CD4-positive, alpha-beta memory T cell (primary cell): ENCODE data around the gene DDX6. TPM values are rescaled to one million over a fixed set of nuclear protein-coding genes. Genes with fewer than 3 reads are reported as not detected.

Source experiments
- CTCF ChIA-PET: fragments of 350-600 bp; sonication (Branson Sonifier 250); formaldehyde crosslinking; loops from one replicate; lab custom pipeline; 2021; ENCODE audit warnings: inconsistent platforms; ENCODE audit not compliant: partially characterized antibody; lab: Charles Lee
- POLR2A ChIA-PET: fragments of 350-600 bp; sonication (Branson Sonifier 250); formaldehyde crosslinking; loops from one replicate; lab custom pipeline; 2021; ENCODE audit not compliant: partially characterized antibody; lab: Charles Lee
- DNase-seq, 5 donors: peaks; one replicate each; pipeline versions ENCODE4 v3.0.0 to v3.0.0-alpha.2; 2020 to 2022; ENCODE audit warnings: mixed read lengths in 1 of 5
- H3K27ac ChIP-seq: one replicate; pipeline ENCODE4 v1.7.0; 2013; ENCODE audit warnings: low read depth, low read length
- H3K27me3 ChIP-seq: 2 replicates; pipeline ENCODE4 v1.7.0; 2013; ENCODE audit warnings: mild to moderate bottlenecking, low read length, moderate library complexity; ENCODE audit not compliant: insufficient read depth
- H3K36me3 ChIP-seq: 2 replicates; pipeline ENCODE4 v1.7.0; 2013; ENCODE audit warnings: mild to moderate bottlenecking, low read length, moderate library complexity; ENCODE audit not compliant: insufficient read depth
- H3K4me1 ChIP-seq: 2 replicates; pipeline ENCODE4 v1.7.0; 2013; ENCODE audit warnings: mild to moderate bottlenecking, low read length, moderate library complexity; ENCODE audit not compliant: insufficient read depth
- H3K4me3 ChIP-seq, 2 donors: one replicate each; pipeline ENCODE4 v1.7.0; 2013; ENCODE audit warnings: low read length in 2 of 2, mild to moderate bottlenecking in 1 of 2
- H3K9me3 ChIP-seq, 2 donors: one replicate each; pipeline ENCODE4 v1.7.0; 2013; ENCODE audit warnings: low read length in 2 of 2, control low read depth in 1 of 2; ENCODE audit not compliant: control insufficient read depth in 1 of 2
- H3K27ac Mint-ChIP-seq, 7 donors: one replicate each; pipeline ENCODE4 v1.8.0; 2020 to 2021; ENCODE audit warnings: mixed read lengths in 7 of 7, mild to moderate bottlenecking in 6 of 7, inconsistent platforms in 3 of 7, moderate library complexity in 3 of 7
- H3K27me3 Mint-ChIP-seq, 2 donors: one replicate each; pipeline ENCODE4 v1.8.0; 2020 to 2021; ENCODE audit warnings: mixed read lengths in 2 of 2
- H3K36me3 Mint-ChIP-seq, 2 donors: one replicate each; pipeline ENCODE4 v1.8.0; 2020 to 2021; ENCODE audit warnings: mixed read lengths in 2 of 2, inconsistent platforms in 1 of 2, mild to moderate bottlenecking in 1 of 2
- H3K4me1 Mint-ChIP-seq, 4 donors: one replicate each; pipeline ENCODE4 v1.8.0; 2020 to 2021; ENCODE audit warnings: mixed read lengths in 4 of 4, mild to moderate bottlenecking in 1 of 4
- H3K4me3 Mint-ChIP-seq, 8 donors: one replicate each; pipeline ENCODE4 v1.8.0; 2020 to 2021; ENCODE audit warnings: mixed read lengths in 8 of 8, mild to moderate bottlenecking in 7 of 8, moderate library complexity in 6 of 8, inconsistent platforms in 3 of 8
- H3K9me3 Mint-ChIP-seq, 8 donors: one replicate each; pipeline ENCODE4 v1.8.0; 2020 to 2021; ENCODE audit warnings: mixed read lengths in 8 of 8, mild to moderate bottlenecking in 5 of 8, inconsistent platforms in 3 of 8, moderate library complexity in 1 of 8
- intact Hi-C: fragments of 100-400 bp; cut with micrococcal nuclease; formaldehyde crosslinking; loops from one replicate; pipeline ENCODE4 v1.15.1; 2023
- polyA plus RNA-seq, 2 donors: library from polyadenylated mRNA; unstranded; fragments of 300-500 nt; fragmentation: Illumina TruSeq; gene quantifications; one replicate each; pipeline ENCODE4 v1.2.3, GENCODE V29; 2021
- total RNA-seq, 2 experiments: library from RNA; stranded (reverse); gene quantifications; one replicate each; pipeline ENCODE4 v1.2.3, GENCODE V29; 2021

The DDX6 gene
- total and polyA plus RNA-seq, 4 experiments from 2014 or later: 74.6 to 304 (median 195) TPM

DNA sequence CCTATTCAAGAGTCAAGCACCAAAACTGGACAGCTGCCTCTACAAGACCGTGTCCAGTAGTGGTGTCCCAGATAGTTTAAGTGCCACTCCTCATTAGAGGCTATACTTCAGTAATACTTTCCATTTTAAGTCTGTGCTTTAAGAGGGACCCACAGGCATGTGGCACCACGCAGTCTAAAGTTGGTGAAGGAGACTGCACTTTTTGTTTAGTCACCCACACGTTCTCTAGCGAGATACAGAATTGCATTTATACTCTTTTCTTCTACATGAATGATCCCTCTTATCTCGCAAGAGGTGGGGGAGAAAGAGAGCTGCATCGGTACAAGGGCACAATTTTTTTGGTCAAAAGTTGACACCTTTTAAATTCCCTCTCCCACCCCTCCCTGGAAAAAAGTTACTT is 41.5 kb downstream of the DDX6 start:
- peak overlapping the region in 2 of 7 donors; percentile 30 to 48 for H3K27ac Mint-ChIP-seq
- H3K36me3 Mint-ChIP-seq: peaks cover 36 to 51% of the 10 kb centered on the region in 2 donors
- H3K9me3 Mint-ChIP-seq: peaks cover 0 to 3% (median 0%) of the 10 kb centered on the region in 8 donors
- peaks cover 6% of the 10 kb centered on the region for H3K4me1 ChIP-seq
- POLR2A ChIA-PET: interaction anchor here (0.8 to 1.7 kb wide), 2 partner anchors 42 to 49 kb away, joined by 3 to 5 read pairs; partner anchors contain the start of gene DDX6
- peaks cover 7 to 8% (median 7%) of the 10 kb centered on the region in 4 donors for H3K4me1 Mint-ChIP-seq
- intact Hi-C loops: no loop called here
- peaks cover 46% of the 10 kb centered on the region for H3K36me3 ChIP-seq
- H3K27me3 ChIP-seq: no peaks in the 10 kb centered on the region
- no peak overlapping the region for H3K27ac ChIP-seq
- no peak overlapping the region for H3K4me3 ChIP-seq
- no peak for DNase-seq
- H3K27me3 Mint-ChIP-seq: no peaks in the 10 kb centered on the region
- no peaks in the 10 kb centered on the region for H3K9me3 ChIP-seq
- H3K4me3 Mint-ChIP-seq: no peak overlapping the region
- CTCF ChIA-PET: interaction anchor here (1.3 to 3.1 kb wide), 2 partner anchors 13 to 60 kb away, joined by 3 to 21 read pairs; no protein-coding TSS in a partner anchor

DNA sequence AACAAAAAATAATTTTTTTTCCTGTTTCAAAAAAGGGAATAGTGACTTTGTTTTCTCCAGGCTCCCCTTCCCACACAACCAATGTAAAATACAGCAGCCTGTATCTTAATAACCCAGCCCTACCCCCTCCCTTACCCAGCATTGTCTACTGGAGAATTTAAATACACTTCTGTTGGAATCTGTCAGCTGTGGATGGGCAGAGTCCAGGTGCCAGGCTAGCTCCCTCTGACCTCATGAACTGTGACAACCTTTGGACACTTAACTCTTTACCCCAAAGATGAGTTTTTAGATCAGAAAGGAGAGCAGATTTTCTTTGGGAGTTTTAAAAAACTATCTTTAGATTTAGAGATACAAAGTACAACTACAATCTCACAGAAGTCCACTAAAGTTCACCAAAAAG is 42.9 kb downstream of the DDX6 start:
- Histone ChIP-seq H3K36me3 (peaks cover 35% of the 10 kb centered on the region), H3K27me3 (no peaks in the 10 kb centered on the region), H3K4me3 (no peak overlapping the region), H3K9me3 (no peaks in the 10 kb centered on the region), H3K27ac (no peak overlapping the region), H3K4me1 (peaks cover 6% of the 10 kb centered on the region)
- Mint-ChIP-seq H3K27ac (peak overlapping the region in 4 of 7 donors; percentile 37 to 72 (median 46)), H3K36me3 (peaks cover 27 to 42% of the 10 kb centered on the region in 2 donors), H3K4me3 (no peak overlapping the region), H3K9me3 (peaks cover 0 to 3% (median 0%) of the 10 kb centered on the region in 8 donors), H3K27me3 (no peaks in the 10 kb centered on the region), H3K4me1 (peaks cover 7 to 10% (median 7%) of the 10 kb centered on the region in 4 donors)
- no peak for DNase-seq
- POLR2A ChIA-PET: interaction anchor here (1.4 kb wide), 1 partner anchor 41 kb away, joined by 4 read pairs; no protein-coding TSS in a partner anchor
- CTCF ChIA-PET: interaction anchor here (0.6 to 0.9 kb wide), 2 partner anchors 54 to 157 kb away, joined by 3 read pairs; no protein-coding TSS in a partner anchor
- intact Hi-C loops: no loop called here

DNA sequence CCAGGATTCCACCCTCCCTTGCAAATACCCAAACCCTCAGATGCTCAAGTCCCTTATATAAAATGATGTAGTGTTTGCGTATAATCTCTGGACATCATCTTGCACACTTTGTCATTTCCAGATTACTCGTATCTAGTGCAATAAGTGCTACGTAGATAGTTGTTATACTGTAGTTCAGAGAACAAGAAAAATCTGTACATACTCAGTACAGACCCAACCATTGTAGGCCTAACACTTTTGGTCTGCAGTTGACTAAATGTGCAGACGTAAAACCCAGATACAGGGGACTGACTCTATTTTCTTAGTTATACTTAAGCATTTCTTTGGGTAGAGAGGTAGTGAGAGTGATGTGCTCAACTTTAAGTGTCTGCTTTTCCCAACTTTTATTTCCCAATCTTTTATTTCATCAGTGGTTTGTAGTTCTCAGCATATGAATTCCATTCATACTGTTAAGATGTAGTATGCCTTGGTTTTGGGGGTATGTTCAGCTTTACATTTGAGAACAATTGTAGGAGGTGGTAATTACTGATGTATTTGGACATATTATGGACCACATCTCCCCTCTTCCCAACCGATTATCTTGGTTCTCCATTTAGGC is 43.9 kb downstream of the DDX6 start:
- H3K36me3 Mint-ChIP-seq: peaks cover 21 to 35% of the 10 kb centered on the region in 2 donors

DNA sequence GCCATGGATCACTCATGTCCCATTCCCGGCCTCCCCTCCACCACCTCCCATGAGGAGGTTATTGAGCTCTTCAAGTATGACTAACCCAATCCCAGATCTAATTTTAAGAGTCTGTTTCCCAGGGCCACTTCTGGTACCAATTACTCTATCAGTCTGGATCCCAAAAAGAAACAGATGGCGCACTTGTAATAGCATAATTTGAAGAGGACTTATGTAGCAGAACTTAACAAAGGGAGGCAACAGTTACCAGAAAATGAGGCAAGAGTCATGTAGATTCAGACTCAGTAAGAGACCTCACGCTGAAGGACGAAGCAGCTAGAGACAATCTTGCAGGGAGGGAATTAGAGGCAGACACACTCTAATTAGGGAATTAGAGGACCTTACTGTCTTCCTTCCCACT is 46.9 kb downstream of the DDX6 start:
- Mint-ChIP-seq H3K27ac (peak overlapping the region in 1 of 7 donors; percentile 72), H3K4me1 (peaks cover 0 to 6% (median 5%) of the 10 kb centered on the region in 4 donors), H3K4me3 (no peak overlapping the region), H3K27me3 (no peaks in the 10 kb centered on the region), H3K9me3 (peaks cover 0 to 3% (median 0%) of the 10 kb centered on the region in 8 donors), H3K36me3 (peaks cover 0 to 8% of the 10 kb centered on the region in 2 donors)
- Histone ChIP-seq H3K4me1 (peaks cover 4% of the 10 kb centered on the region), H3K4me3 (no peak overlapping the region), H3K36me3 (no peaks in the 10 kb centered on the region), H3K27me3 (no peaks in the 10 kb centered on the region), H3K9me3 (no peaks in the 10 kb centered on the region), H3K27ac (no peak overlapping the region)
- CTCF ChIA-PET: interaction anchor here (0.6 to 0.8 kb wide), 2 partner anchors 54 kb away, joined by 3 read pairs; no protein-coding TSS in a partner anchor
- intact Hi-C loops: no loop called here
- POLR2A ChIA-PET: interaction anchor here (0.7 to 1.7 kb wide), 4 partner anchors 12 to 52 kb away, joined by 3 to 9 read pairs (median 4); no protein-coding TSS in a partner anchor
- DNase-seq: no peak

More for the DNA sequence above, 43.9 kb downstream of the DDX6 start:
- intact Hi-C loops: loop anchor here (2.0 kb wide), 1 partner anchor 56 kb away; no protein-coding TSS in a partner anchor
- Histone ChIP-seq H3K36me3 (peaks cover 27% of the 10 kb centered on the region), H3K9me3 (no peaks in the 10 kb centered on the region), H3K4me3 (no peak overlapping the region), H3K4me1 (peaks cover 6% of the 10 kb centered on the region), H3K27me3 (no peaks in the 10 kb centered on the region), H3K27ac (no peak overlapping the region)
- Mint-ChIP-seq H3K4me3 (no peak overlapping the region), H3K4me1 (peaks cover 7 to 10% (median 7%) of the 10 kb centered on the region in 4 donors), H3K27me3 (no peaks in the 10 kb centered on the region), H3K27ac (peak overlapping the region in 4 of 7 donors; percentile 10 to 72 (median 42)), H3K9me3 (peaks cover 0 to 3% (median 0%) of the 10 kb centered on the region in 8 donors)
- ChIA-PET POLR2A (interaction anchor here (1.4 to 2.4 kb wide), 2 partner anchors 42 kb away, joined by 4 to 10 read pairs; no protein-coding TSS in a partner anchor), CTCF (no interaction called here)
- DNase-seq: no peak

DNA sequence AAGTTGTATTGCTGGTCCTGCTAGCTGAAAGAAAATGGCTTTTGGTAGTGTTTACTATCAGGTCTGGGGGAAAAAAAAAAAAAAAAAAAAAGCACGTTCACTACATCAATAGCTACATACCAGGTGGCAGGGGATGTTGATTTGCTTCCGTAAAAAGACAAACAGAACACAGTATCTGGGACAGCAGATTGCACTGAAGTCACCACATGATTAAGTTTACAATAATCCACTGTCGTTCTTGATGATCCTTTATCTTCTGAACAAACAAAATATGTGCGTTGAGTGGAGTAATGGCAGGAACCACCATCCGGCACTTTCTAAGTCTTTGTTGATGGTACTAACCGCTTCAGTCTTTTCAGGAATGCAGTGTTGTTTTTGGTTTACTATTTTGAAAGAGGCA is 48.7 kb downstream of the DDX6 start:
- CTCF ChIA-PET: interaction anchor here (1.5 kb wide), 1 partner anchor 53 kb away, joined by 4 read pairs; no protein-coding TSS in a partner anchor
- Histone ChIP-seq H3K4me1 (peaks cover 4% of the 10 kb centered on the region), H3K27ac (no peak overlapping the region), H3K9me3 (no peaks in the 10 kb centered on the region), H3K27me3 (no peaks in the 10 kb centered on the region), H3K4me3 (no peak overlapping the region), H3K36me3 (no peaks in the 10 kb centered on the region)
- Mint-ChIP-seq H3K4me3 (no peak overlapping the region), H3K9me3 (peaks cover 0 to 3% (median 0%) of the 10 kb centered on the region in 8 donors), H3K27ac (no peak overlapping the region), H3K27me3 (no peaks in the 10 kb centered on the region), H3K36me3 (peaks cover 0 to 2% of the 10 kb centered on the region in 2 donors), H3K4me1 (peaks cover 0 to 8% (median 5%) of the 10 kb centered on the region in 4 donors)
- no peak for DNase-seq
- intact Hi-C loops: no loop called here
- POLR2A ChIA-PET: interaction anchor here (0.6 kb wide), 1 partner anchor 342 kb away, joined by 3 read pairs; no protein-coding TSS in a partner anchor

DNA sequence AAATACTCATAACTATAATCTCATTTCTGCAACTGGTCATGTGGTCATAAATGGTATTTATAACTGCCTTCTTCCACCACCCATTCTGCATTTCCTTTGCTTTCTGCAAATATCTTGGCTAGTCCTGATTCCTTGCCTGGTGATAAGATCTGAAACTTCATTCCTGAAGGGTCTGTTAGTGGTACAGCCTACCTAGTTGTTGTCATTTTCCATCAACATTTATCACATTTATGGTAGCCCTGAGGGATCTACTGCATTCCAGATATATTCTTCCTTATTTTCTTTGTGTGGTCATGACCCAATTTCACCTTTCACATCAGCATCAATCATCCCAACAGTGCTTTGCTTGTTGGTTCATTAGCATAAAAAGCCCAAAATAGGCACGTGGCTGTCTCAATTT is 50.1 kb downstream of the DDX6 start:
- CTCF ChIA-PET: no interaction called here

DNA sequence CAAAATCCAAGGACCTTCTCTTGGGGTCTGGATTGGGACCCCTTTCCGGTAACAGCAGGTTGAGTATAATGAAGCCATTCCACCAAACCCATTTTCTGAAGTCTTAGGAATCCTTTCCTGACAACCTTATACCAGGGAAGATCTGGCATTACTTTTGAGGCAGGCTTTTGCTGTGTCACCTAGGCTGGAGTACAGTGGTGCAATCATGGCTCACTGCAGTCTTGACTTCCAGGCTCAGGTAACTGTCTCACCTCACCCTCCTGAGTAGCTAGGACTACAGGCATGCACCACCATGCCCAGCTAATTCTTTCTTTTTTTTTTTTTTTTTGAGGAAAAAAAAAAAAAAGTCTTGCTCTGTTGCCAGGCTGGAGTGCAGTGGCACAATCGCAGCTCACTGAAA is 55.8 kb downstream of the DDX6 start:
- H3K4me3 Mint-ChIP-seq: no peak overlapping the region
- peaks cover 0 to 3% (median 0%) of the 10 kb centered on the region in 4 donors for H3K4me1 Mint-ChIP-seq
- peaks cover 0 to 2% (median 0%) of the 10 kb centered on the region in 8 donors for H3K9me3 Mint-ChIP-seq
- no peaks in the 10 kb centered on the region for H3K36me3 Mint-ChIP-seq
- intact Hi-C loops: no loop called here
- no peaks in the 10 kb centered on the region for H3K9me3 ChIP-seq
- H3K27ac Mint-ChIP-seq: no peak overlapping the region
- H3K4me3 ChIP-seq: no peak overlapping the region
- H3K27me3 ChIP-seq: no peaks in the 10 kb centered on the region
- DNase-seq: no peak
- ChIA-PET POLR2A (interaction anchor here (1.6 kb wide), 1 partner anchor 45 kb away, joined by 3 read pairs; no protein-coding TSS in a partner anchor), CTCF (no interaction called here)
- no peak overlapping the region for H3K27ac ChIP-seq
- no peaks in the 10 kb centered on the region for H3K36me3 ChIP-seq
- no peaks in the 10 kb centered on the region for H3K4me1 ChIP-seq
- H3K27me3 Mint-ChIP-seq: peaks cover 3 to 4% of the 10 kb centered on the region in 2 donors

More for the DNA sequence above, 50.1 kb downstream of the DDX6 start:
- Histone ChIP-seq H3K27ac (no peak overlapping the region), H3K4me3 (no peak overlapping the region), H3K4me1 (peaks cover 4% of the 10 kb centered on the region), H3K27me3 (no peaks in the 10 kb centered on the region), H3K36me3 (no peaks in the 10 kb centered on the region), H3K9me3 (no peaks in the 10 kb centered on the region)
- intact Hi-C loops: no loop called here
- Mint-ChIP-seq H3K27ac (peak overlapping the region in 1 of 7 donors; percentile 48), H3K9me3 (peaks cover 0 to 3% (median 0%) of the 10 kb centered on the region in 8 donors), H3K27me3 (no peaks in the 10 kb centered on the region), H3K4me1 (peaks cover 0 to 8% (median 4%) of the 10 kb centered on the region in 4 donors), H3K36me3 (no peaks in the 10 kb centered on the region), H3K4me3 (no peak overlapping the region)
- DNase-seq: no peak
- POLR2A ChIA-PET: no interaction called here
